ENCODE results near the gene TMC1.

Gene TMC1

DNA sequence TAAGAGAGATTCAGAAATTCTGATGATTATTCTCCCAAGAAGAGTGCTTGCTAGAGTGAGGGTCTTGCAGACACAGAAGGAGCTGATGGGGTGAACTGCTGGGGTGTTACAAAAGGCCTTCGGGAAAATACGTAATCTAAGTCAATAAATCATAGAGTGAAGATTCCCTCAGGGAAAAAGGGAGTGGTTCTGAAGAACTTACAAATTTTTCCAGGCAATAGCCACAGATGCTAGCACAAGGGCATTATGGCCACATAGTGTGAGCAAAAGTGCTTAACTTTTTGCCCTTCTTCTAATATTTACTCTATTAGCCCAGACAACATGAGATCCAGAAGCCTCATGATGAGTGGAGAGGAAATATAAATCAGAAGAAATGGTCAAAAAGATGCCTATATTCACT lies 137.3 kb downstream of the TMC1 start:
- intact Hi-C loops (cut with DNase I; ENCODE audit: low total_unique reads) = no loop called here
- Histone ChIP-seq H3K4me1 (no peaks in the 10 kb centered on the region), H3K27ac (no peak overlapping the region), H3K4me3 (no peak overlapping the region), H3K27me3 (no peaks in the 10 kb centered on the region), H3K36me3 (no peaks in the 10 kb centered on the region), H3K9me3 (no peaks in the 10 kb centered on the region)
- DNase-seq = no peak
- TF ChIP-seq, protein P1, sequence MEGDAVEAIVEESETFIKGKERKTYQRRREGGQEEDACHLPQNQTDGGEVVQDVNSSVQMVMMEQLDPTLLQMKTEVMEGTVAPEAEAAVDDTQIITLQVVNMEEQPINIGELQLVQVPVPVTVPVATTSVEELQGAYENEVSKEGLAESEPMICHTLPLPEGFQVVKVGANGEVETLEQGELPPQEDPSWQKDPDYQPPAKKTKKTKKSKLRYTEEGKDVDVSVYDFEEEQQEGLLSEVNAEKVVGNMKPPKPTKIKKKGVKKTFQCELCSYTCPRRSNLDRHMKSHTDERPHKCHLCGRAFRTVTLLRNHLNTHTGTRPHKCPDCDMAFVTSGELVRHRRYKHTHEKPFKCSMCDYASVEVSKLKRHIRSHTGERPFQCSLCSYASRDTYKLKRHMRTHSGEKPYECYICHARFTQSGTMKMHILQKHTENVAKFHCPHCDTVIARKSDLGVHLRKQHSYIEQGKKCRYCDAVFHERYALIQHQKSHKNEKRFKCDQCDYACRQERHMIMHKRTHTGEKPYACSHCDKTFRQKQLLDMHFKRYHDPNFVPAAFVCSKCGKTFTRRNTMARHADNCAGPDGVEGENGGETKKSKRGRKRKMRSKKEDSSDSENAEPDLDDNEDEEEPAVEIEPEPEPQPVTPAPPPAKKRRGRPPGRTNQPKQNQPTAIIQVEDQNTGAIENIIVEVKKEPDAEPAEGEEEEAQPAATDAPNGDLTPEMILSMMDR (IDR thresholded peaks at IDR 0.05) = no peak

DNA sequence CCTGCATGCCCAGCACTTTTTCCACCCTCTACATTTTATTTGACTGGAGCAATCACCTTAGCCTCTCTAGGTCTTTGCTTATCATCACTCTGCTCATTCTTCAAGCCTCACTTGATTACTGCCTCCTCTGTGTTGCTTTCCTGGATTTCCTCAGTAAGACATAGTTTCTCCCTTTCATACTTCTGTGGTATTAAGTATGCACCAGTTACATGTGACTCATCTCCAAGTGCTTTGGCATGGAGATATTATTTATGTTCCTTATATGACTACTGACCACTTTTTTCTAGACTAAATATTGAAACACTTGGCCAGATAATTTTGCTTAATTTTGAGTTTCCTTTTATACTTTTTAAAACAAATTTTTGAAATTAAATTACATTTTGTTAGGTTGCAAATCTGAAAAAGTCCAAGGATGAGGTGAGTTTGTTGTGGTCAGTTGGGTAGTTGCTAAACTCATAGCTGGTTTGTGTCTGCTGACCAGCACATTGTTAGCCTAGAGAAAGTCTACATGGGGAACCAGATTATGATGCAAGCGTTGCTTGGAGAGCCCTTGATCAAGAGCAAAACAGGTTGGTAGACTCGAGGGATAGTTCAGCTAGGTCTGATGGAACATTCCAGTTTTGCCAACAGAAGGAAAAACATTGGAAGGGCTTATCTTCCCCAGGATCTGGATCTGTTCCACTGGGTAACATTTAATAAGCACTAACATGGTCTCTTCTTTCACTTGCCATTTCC lies 140.2 kb downstream of the TMC1 start:
- TF ChIP-seq, protein P1 (IDR thresholded peaks at IDR 0.05) = no peak
- Histone ChIP-seq H3K4me1 (no peaks in the 10 kb centered on the region), H3K4me3 (no peak overlapping the region), H3K27me3 (no peaks in the 10 kb centered on the region), H3K9me3 (no peaks in the 10 kb centered on the region), H3K27ac (no peak overlapping the region), H3K36me3 (no peaks in the 10 kb centered on the region)
- DNase-seq = no peak
- intact Hi-C loops (cut with DNase I; ENCODE audit: low total_unique reads) = no loop called here

DNA sequence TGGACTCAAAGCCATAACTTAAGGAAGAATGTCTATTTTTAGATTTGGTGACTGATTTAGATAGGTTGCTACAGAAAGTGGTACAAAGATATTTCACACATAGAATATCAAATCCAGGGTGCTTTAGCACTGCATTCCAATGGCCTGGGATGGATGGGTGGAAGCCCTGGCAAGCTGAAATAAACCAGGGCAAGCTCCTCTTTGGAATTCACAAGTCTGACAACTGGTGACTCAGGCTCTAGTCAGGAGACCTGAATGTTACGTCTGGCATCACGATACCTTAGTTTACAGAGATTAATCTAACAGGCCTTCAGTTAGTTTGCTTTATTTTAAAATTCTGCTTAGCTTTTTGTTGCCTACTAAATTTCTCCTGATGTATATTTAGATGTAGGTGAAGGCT lies 144.0 kb downstream of the TMC1 start:
- DNase-seq = no peak
- TF ChIP-seq, protein P1 (IDR thresholded peaks at IDR 0.05) = no peak
- intact Hi-C loops (cut with DNase I; ENCODE audit: low total_unique reads) = no loop called here
- H3K27ac ChIP-seq = no peak overlapping the region
- H3K27me3 ChIP-seq = no peaks in the 10 kb centered on the region
- H3K4me1 ChIP-seq = no peaks in the 10 kb centered on the region
- no peak overlapping the region for H3K4me3 ChIP-seq
- H3K36me3 ChIP-seq = no peaks in the 10 kb centered on the region
- no peaks in the 10 kb centered on the region for H3K9me3 ChIP-seq

DNA sequence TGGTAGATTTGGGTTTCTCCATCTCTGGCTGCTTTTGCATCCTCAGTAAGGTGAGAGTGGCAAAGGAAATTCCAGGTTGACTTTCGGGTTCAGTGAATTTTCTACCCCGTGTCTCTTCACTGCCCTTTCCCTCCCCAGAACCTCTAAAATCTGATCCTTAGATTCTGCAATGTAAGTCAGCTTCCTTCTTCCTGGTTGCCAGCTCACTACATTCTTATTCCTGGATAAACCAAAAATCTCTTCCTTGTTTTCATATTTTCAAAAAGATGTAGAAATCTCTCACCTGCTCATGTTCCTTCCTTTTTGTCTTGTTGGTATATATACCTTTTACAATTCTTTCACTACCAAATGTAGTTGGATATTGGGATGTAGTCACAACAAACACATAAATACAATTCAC lies 145.8 kb downstream of the TMC1 start:
- intact Hi-C loops (cut with DNase I; ENCODE audit: low total_unique reads) = no loop called here
- DNase-seq = no peak
- H3K36me3 ChIP-seq = no peaks in the 10 kb centered on the region

DNA sequence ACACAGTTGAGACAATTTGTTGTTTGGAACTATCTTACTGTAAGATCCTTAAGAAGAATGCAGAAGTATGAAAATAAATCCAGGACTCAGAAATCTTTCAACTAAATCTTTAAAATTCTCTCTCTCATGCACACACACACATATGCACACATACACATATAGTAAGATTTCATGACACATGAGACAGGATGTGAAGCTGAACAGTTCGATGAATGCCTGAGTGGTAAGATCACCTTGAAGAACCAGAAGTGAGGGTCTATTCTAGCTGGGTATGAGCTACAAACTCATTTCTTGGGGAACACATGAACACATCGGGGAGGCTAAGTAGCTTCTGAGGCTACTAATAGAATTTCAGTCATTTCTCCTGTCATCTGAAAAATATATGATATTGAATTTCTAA lies 153.6 kb downstream of the TMC1 start:
- no peak overlapping the region for H3K4me3 ChIP-seq
- no peaks in the 10 kb centered on the region for H3K36me3 ChIP-seq
- intact Hi-C loops (cut with DNase I; ENCODE audit: low total_unique reads) = no loop called here
- no peak for DNase-seq
- no peaks in the 10 kb centered on the region for H3K27me3 ChIP-seq
- no peaks in the 10 kb centered on the region for H3K4me1 ChIP-seq
- H3K9me3 ChIP-seq = no peaks in the 10 kb centered on the region
- no peak overlapping the region for H3K27ac ChIP-seq
- TF ChIP-seq, protein P1 (IDR thresholded peaks at IDR 0.05) = no peak

More for the DNA sequence above, 145.8 kb downstream of the TMC1 start:
- Histone ChIP-seq H3K27me3 (no peaks in the 10 kb centered on the region), H3K4me3 (no peak overlapping the region), H3K4me1 (no peaks in the 10 kb centered on the region), H3K9me3 (no peaks in the 10 kb centered on the region), H3K27ac (no peak overlapping the region)
- TF ChIP-seq, protein P1 (IDR thresholded peaks at IDR 0.05) = no peak

DNA sequence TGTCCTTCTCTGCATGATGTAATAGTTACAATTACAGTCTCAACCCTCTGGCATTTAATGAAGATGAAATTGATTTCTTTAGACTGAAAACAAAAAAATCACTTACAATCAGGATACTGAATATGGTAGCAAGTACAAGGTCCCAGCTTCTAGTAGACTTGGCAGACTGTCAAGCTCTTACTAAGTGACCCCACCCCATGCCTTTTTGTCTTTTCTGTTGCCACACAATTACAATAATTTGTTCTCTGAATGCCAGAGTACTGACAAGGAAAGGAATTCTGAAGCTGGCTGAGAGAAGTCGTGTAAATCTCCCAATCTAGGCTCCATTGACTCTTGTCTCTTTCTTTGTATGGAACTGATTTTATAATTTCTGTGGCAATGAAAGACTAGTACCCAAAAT lies 154.2 kb downstream of the TMC1 start:
- no peaks in the 10 kb centered on the region for H3K9me3 ChIP-seq
- DNase-seq = no peak
- no peaks in the 10 kb centered on the region for H3K36me3 ChIP-seq
- intact Hi-C loops (cut with DNase I; ENCODE audit: low total_unique reads) = no loop called here
- TF ChIP-seq, protein P1 (IDR thresholded peaks at IDR 0.05) = no peak
- no peaks in the 10 kb centered on the region for H3K4me1 ChIP-seq
- no peaks in the 10 kb centered on the region for H3K27me3 ChIP-seq
- H3K27ac ChIP-seq = no peak overlapping the region
- no peak overlapping the region for H3K4me3 ChIP-seq
